ENCODE data around the gene WDR49. TPM values are rescaled to one million over a fixed set of nuclear protein-coding genes. Genes with fewer than 3 reads are reported as not detected.

The WDR49 gene
- total RNA-seq, 2 experiments from 2014 or later = not detected

GRCh38 chr3:167467848-167468611, 185.7 kb downstream of the WDR49 start:
- no peaks in the 10 kb centered on the region for H3K9me3 Mint-ChIP-seq
- H3K27ac Mint-ChIP-seq = no peak overlapping the region
- no peaks in the 10 kb centered on the region for H3K36me3 Mint-ChIP-seq (ENCODE audit: low read depth)
- H3K4me3 Mint-ChIP-seq = no peak overlapping the region
- no peak for DNase-seq
- H3K4me1 Mint-ChIP-seq = no peaks in the 10 kb centered on the region
- CTCF ChIA-PET = no interaction called here
- H3K27me3 Mint-ChIP-seq = no peaks in the 10 kb centered on the region
- POLR2A ChIA-PET = no interaction called here

DNA sequence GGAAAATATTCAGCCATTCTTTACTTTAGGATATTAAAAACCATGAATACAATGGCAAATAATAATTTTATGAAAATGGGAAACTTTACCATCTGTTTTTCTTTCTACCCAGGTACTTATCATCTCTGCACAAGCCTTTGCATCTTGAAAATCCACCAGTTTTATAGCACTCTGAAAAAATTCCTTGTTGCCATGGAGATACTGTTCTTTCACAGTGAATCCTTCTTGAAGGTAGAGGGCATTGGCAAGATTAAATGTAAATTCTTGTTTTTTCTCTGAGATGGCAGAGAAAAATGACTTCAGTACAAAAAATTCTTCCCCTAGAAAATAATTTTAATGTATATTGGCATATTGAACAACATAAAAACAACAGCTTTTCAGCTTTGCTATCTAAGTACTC, 186.8 kb downstream of the WDR49 start:
- CTCF ChIA-PET = no interaction called here
- Mint-ChIP-seq H3K4me1 (no peaks in the 10 kb centered on the region), H3K36me3 (ENCODE audit: low read depth) (no peaks in the 10 kb centered on the region), H3K27ac (no peak overlapping the region), H3K27me3 (no peaks in the 10 kb centered on the region), H3K4me3 (no peak overlapping the region), H3K9me3 (no peaks in the 10 kb centered on the region)
- DNase-seq = no peak
- POLR2A ChIA-PET = no interaction called here

DNA sequence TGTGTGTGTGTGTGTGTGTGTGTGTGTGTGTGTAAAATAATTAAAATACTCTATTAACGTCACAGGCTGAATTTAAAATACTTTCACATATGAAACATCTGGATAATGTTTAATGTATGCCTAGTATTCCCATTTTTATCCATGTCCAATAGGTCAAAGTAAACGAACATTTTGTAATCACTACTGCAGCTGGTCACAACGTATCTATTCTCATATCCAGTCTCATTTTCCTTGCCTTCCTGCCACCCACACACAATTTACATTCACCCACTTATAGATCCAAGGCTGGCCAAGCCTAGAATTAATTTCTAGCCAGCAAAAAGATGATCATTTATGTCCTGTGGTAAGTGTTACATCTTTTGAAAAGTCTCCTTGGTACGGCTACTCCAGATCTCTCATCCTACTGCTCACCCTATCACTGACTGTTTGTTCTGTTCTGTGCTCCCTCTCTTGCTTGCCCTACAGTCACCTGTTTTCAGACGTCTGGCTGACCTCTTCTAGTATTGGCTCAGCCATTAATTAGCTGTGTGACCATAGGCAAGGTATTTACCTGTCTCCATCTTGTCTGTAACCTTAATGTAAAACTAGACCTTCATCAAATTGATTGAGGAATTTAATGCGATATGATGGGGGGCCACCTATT, 197.5 kb downstream of the WDR49 start:
- Mint-ChIP-seq H3K4me3 (no peak overlapping the region), H3K9me3 (no peaks in the 10 kb centered on the region), H3K27ac (no peak overlapping the region), H3K27me3 (no peaks in the 10 kb centered on the region), H3K36me3 (ENCODE audit: low read depth) (no peaks in the 10 kb centered on the region), H3K4me1 (no peaks in the 10 kb centered on the region)
- ChIA-PET POLR2A (no interaction called here), CTCF (no interaction called here)
- DNase-seq = no peak

DNA sequence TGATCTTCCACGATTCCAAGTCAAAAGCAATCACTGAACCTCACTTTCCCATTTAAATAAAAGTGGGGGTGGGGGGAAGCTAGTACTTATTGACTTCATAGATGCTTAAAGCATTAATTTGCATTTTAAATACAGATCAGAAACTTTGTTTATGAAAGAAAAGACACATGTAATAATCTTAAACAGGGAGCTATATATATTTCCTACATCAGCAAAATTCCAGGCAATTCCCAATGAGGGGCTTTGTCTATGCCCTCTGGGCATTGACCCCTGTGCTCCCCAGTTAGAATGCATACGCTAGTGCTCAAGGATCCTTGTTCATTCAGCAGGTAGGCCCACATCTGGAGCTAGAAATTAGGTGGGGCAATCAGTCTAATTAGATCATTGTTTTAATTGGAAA, 199.9 kb downstream of the WDR49 start:
- Mint-ChIP-seq H3K4me3 (no peak overlapping the region), H3K4me1 (no peaks in the 10 kb centered on the region), H3K36me3 (ENCODE audit: low read depth) (no peaks in the 10 kb centered on the region), H3K9me3 (no peaks in the 10 kb centered on the region), H3K27me3 (no peaks in the 10 kb centered on the region), H3K27ac (no peak overlapping the region)
- CTCF ChIA-PET = no interaction called here
- DNase-seq = no peak
- POLR2A ChIA-PET = no interaction called here

DNA sequence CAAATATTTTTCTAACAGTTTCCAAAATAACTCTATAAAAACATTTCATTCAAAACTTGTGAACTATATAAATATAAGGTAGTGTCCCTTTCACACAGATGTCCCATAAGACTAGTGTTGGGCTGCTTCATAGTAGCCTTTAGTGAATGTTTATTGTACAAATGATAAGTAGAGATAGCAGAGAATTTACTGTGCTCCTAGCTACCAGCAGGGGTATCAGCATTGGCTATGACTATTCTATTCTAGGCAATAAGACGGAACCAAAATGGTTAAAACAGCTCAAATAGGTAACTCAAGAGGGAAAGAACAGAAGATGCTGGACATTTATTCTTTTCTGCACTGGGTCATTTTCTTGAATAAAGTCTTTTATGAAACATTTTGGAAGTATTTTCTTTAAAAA, 202.5 kb downstream of the WDR49 start:
- Mint-ChIP-seq H3K9me3 (no peaks in the 10 kb centered on the region), H3K4me1 (no peaks in the 10 kb centered on the region), H3K36me3 (ENCODE audit: low read depth) (no peaks in the 10 kb centered on the region), H3K4me3 (no peak overlapping the region), H3K27ac (no peak overlapping the region), H3K27me3 (no peaks in the 10 kb centered on the region)
- ChIA-PET POLR2A (no interaction called here), CTCF (no interaction called here)
- DNase-seq = no peak

- POLR2A ChIA-PET = no interaction called here
- Mint-ChIP-seq H3K4me3 (no peak overlapping the region), H3K27ac (no peak overlapping the region), H3K36me3 (ENCODE audit: low read depth) (no peaks in the 10 kb centered on the region), H3K9me3 (no peaks in the 10 kb centered on the region), H3K27me3 (no peaks in the 10 kb centered on the region), H3K4me1 (no peaks in the 10 kb centered on the region)
- CTCF ChIA-PET = no interaction called here
- no peak for DNase-seq
These were observed 203.1 kb downstream of the WDR49 start for GRCh38 chr3:167450675-167451074.

DNA sequence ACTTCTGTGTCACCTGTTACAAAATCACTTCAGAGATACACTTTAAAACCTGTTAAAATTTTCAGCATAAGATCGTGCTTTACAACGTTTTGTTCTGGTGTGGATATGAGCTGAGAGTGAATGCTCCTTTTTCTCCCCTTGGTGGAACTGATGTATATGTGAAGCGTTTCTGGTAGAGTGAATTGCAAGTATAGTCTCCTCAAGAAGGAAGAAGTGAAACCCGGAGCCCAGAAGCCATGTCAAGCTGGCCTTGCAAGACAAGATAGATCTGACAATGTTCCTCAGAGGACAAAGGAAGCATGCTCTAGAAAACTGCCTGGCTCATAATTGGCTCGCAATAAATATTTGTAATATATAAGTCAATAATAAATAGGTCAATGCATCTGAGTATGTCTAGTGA, 203.5 kb downstream of the WDR49 start:
- ChIA-PET CTCF (no interaction called here), POLR2A (no interaction called here)
- H3K27me3 Mint-ChIP-seq = no peaks in the 10 kb centered on the region
- H3K27ac Mint-ChIP-seq = no peak overlapping the region
- DNase-seq = no peak
- H3K36me3 Mint-ChIP-seq (ENCODE audit: low read depth) = no peaks in the 10 kb centered on the region
- H3K9me3 Mint-ChIP-seq = no peaks in the 10 kb centered on the region
- no peaks in the 10 kb centered on the region for H3K4me1 Mint-ChIP-seq
- H3K4me3 Mint-ChIP-seq = no peak overlapping the region

GRCh38 chr3:167445491-167445890, 208.3 kb downstream of the WDR49 start:
- ChIA-PET POLR2A (no interaction called here), CTCF (no interaction called here)
- H3K9me3 Mint-ChIP-seq = no peaks in the 10 kb centered on the region
- no peak for DNase-seq
- H3K36me3 Mint-ChIP-seq (ENCODE audit: low read depth) = no peaks in the 10 kb centered on the region
- no peak overlapping the region for H3K27ac Mint-ChIP-seq
- H3K4me3 Mint-ChIP-seq = no peak overlapping the region
- H3K27me3 Mint-ChIP-seq = no peaks in the 10 kb centered on the region
- no peaks in the 10 kb centered on the region for H3K4me1 Mint-ChIP-seq

GRCh38 chr3:167441256-167441655, 212.5 kb downstream of the WDR49 start:
- H3K9me3 Mint-ChIP-seq = no peaks in the 10 kb centered on the region

DNA sequence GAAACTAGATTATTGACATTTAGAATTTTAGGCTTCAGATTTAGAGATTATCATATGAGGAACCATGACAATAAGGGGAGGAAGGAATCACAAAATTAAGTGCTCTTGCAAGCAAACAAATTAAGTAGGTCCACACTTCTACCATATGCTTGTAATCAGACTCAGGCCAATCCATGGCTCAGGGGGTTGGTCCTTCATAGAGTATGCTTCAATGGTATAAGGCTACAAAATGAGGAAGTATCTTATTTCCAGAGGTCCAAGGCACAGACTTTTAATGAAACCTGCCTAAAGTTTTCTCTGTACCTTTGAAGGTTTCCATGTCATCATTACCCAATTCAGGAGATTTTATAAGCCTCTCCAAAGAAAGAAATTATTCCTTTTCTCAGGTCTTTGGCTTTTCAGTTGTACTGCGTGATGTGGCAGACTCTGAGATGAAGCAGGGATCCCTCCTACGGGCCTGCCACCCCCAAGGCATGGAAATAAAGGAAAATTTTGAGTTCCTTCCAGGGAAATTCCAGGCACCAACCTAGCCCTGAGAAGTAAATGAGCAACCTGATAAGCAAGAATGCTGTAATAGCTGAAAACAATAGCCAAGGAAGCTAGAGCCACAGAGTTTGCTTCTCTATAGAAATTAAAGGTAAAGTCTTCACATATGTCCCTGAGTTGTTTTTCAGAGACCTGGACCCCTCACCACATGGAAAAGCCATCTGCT, 216.2 kb downstream of the WDR49 start:
- CTCF ChIA-PET = no interaction called here
- Mint-ChIP-seq H3K27ac (no peak overlapping the region), H3K9me3 (no peaks in the 10 kb centered on the region), H3K27me3 (no peaks in the 10 kb centered on the region), H3K36me3 (ENCODE audit: low read depth) (no peaks in the 10 kb centered on the region), H3K4me3 (no peak overlapping the region), H3K4me1 (no peaks in the 10 kb centered on the region)
- DNase-seq = no peak
- POLR2A ChIA-PET = no interaction called here

More at GRCh38 chr3:167441256-167441655, 212.5 kb downstream of the WDR49 start:
- no peaks in the 10 kb centered on the region for H3K4me1 Mint-ChIP-seq
- no peak overlapping the region for H3K4me3 Mint-ChIP-seq
- DNase-seq = no peak
- POLR2A ChIA-PET = no interaction called here
- H3K27me3 Mint-ChIP-seq = no peaks in the 10 kb centered on the region
- CTCF ChIA-PET = no interaction called here
- H3K36me3 Mint-ChIP-seq (ENCODE audit: low read depth) = no peaks in the 10 kb centered on the region
- no peak overlapping the region for H3K27ac Mint-ChIP-seq

Other genes with a start within 250 kb of the WDR49 start
- not detected for gene SERPINI2, start 179.9 kb downstream of the WDR49 start, total RNA-seq
- 10 to 100 TPM; 68.3 to 71.9 TPM for gene PDCD10, start 81.0 kb upstream of the WDR49 start, total RNA-seq
- 1 to 10 TPM; 2.9 to 3.1 TPM for gene SERPINI1, start 81.8 kb upstream of the WDR49 start, total RNA-seq

Data from activated CD4-positive, alpha-beta memory T cell treated with anti-CD3 and anti-CD28 coated beads, Interleukin-2, amount 10 ng/mL, durations not matched to agents 7 days and 5 days (primary cell).